ENCODE data around the gene FUT8. TPM values are rescaled to one million over a fixed set of nuclear protein-coding genes. Genes with fewer than 3 reads are reported as not detected.

The FUT8 gene
- total and polyA plus RNA-seq, 4 donors = 1.1 to 14.1 (median 4.0) TPM

DNA sequence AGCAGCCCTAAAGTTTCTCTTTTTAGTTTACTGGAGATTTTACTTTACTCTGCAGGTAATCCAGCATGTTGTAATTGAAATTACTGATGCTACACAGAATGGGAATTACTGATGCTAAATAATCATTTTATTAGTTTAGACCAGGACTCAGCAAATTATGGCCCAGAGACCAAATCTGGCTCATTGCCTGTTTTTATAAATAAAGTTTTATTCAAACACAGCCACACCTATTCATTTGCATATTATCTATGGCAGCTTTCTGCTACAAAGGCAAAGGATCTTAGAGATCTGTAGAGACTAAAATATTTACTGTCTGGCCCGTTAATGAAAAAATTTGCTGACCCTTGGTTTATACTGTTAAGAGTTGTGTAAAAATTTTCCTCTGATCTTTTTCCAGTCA is 216.1 kb downstream of the FUT8 start:
- TF ChIP-seq MAX (IDR thresholded peaks at IDR 0.05) (no peak), YY1 (IDR thresholded peaks at IDR 0.05) (no peak), ZBTB33 (IDR thresholded peaks at IDR 0.05) (no peak), JUND (IDR thresholded peaks at IDR 0.05) (no peak), REST (IDR thresholded peaks at IDR 0.05) (no peak), HNF4A (conservative IDR thresholded peaks at IDR 0.05) (no peak)
- Histone ChIP-seq H3K4me3 (ENCODE audit: low read depth in 1 of 3, low read length in 3 of 3) (no peak overlapping the region), H3K4me1 (ENCODE audit: control insufficient read depth in 4 of 4, insufficient read depth in 4 of 4, low read length in 3 of 4) (no peaks in the 10 kb centered on the region), H3K36me3 (ENCODE audit: control insufficient read depth in 4 of 4, insufficient read depth in 3 of 4, low read depth in 1 of 4, low read length in 3 of 4) (no peaks in the 10 kb centered on the region), H3K27ac (ENCODE audit: low read depth in 1 of 2, low read length in 2 of 2) (no peak overlapping the region), H3K9ac (ENCODE audit: low read depth in 1 of 2, low read length in 2 of 2) (peak overlapping the region in 1 of 2 donors; percentile 22), H3K27me3 (ENCODE audit: control insufficient read depth in 4 of 4, insufficient read depth in 4 of 4, low read length in 3 of 4) (no peaks in the 10 kb centered on the region), H3K9me3 (ENCODE audit: control insufficient read depth in 4 of 4, low read length in 3 of 4) (no peaks in the 10 kb centered on the region)
- 86% methylated on average over 1 of the region's 1 CpG for WGBS
- no peak for DNase-seq (ENCODE audit: low spot score)

DNA sequence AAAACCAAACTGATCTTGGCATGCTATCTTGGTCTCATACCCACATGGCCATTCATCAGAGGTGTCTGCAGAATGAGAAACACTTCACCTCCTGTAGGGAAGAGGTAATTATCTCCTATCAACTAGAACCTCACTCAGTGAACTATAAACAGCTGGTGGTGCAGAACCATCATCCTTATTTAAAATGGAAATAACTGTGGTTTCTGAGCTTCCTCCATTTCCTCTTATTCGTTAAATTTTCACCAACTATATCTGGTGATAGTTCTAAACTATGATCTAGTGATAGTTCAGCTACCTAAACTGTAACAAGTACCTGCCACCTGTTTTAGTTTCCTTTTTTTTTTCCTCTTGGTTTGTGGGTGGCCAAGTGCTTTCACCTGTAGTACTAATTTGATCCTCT is 218.5 kb downstream of the FUT8 start:
- Histone ChIP-seq H3K9me3 (ENCODE audit: control insufficient read depth in 4 of 4, low read length in 3 of 4) (no peaks in the 10 kb centered on the region), H3K36me3 (ENCODE audit: control insufficient read depth in 4 of 4, insufficient read depth in 3 of 4, low read depth in 1 of 4, low read length in 3 of 4) (no peaks in the 10 kb centered on the region), H3K4me3 (ENCODE audit: low read depth in 1 of 3, low read length in 3 of 3) (no peak overlapping the region), H3K4me1 (ENCODE audit: control insufficient read depth in 4 of 4, insufficient read depth in 4 of 4, low read length in 3 of 4) (no peaks in the 10 kb centered on the region), H3K9ac (ENCODE audit: low read depth in 1 of 2, low read length in 2 of 2) (no peak overlapping the region), H3K27ac (ENCODE audit: low read depth in 1 of 2, low read length in 2 of 2) (no peak overlapping the region), H3K27me3 (ENCODE audit: control insufficient read depth in 4 of 4, insufficient read depth in 4 of 4, low read length in 3 of 4) (no peaks in the 10 kb centered on the region)
- no peak for DNase-seq (ENCODE audit: low spot score)
- WGBS = 59% methylated on average over 1 of the region's 1 CpG
- TF ChIP-seq CTCF (IDR thresholded peaks at IDR 0.05; ENCODE audit: low read depth, low read length, missing input control) (no peak), HNF4G (IDR thresholded peaks at IDR 0.05) (no peak), RAD21 (IDR thresholded peaks at IDR 0.05) (no peak), FOXA1 (IDR thresholded peaks at IDR 0.05) (no peak), REST (IDR thresholded peaks at IDR 0.05) (no peak), SP1 (IDR thresholded peaks at IDR 0.05) (no peak)
- TF ChIP-seq, protein P1, sequence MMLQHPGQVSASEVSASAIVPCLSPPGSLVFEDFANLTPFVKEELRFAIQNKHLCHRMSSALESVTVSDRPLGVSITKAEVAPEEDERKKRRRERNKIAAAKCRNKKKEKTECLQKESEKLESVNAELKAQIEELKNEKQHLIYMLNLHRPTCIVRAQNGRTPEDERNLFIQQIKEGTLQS (IDR thresholded peaks at IDR 0.05) = no peak

All from liver (tissue), 9 donors.